Measurements from ENCODE around the gene ZNF687.
"Not testable (repeated sequence)": the region's sequence is repeated elsewhere in the genome, so short reads cannot be mapped to it uniquely, and the experiment has no call there.

Gene ZNF687

DNA sequence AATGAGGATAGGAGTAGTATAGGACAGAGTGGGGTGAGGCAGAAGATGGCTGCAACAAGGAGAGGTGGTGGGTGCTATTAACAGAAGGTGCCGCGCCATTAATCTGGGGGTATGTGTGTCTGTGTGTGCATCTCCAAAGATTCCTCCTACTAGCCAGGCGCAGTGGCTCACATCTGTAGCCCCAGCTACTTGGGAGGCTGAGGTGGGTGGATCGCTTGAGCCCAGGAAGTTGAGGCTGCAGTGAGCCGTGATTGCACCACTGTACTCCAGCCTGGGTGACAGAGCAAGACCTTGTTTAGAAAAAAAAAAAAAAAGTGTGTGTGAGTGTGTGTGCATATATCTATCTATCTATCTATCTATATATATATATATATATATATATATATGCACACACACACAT, 6.8 kb upstream of the ZNF687 start:
- DNase-seq (ENCODE audit: low read depth in 2 of 3, low spot score in 1 of 3): not testable (repeated sequence)

DNA sequence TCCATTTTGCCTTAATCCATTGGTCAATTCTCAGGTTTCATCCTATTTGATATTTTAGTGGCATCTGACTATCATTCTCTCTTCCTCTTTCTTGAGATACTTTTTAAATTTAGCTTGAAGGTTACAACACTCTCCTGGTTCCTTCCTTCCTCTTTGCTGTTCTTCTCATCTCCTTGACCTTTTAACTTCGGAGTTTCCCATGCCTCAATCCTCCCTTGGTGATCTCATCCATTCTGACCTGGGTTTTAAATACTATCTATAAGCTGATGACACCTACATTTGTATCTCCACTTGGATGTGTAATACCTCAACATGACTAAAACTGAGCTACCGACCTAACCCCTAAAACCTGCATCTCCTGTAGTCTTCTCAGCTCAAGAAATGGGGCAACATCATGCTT, 4.8 kb upstream of the ZNF687 start:
- peak in 1 of 3 donors; percentile 26 for DNase-seq (ENCODE audit: low read depth in 2 of 3, low spot score in 1 of 3)

- DNase-seq (ENCODE audit: low read depth in 2 of 3, low spot score in 1 of 3): peak; percentile 92 to 99 (median 96)
Measured at GRCh38 chr1:151281225-151281968, 702 bp upstream of the ZNF687 start.

- peak in 1 of 3 donors; percentile 11 for DNase-seq (ENCODE audit: low read depth in 2 of 3, low spot score in 1 of 3)
Measured at GRCh38 chr1:151282883-151283725, 1.0 kb downstream of the ZNF687 start.

- no peak for DNase-seq (ENCODE audit: low read depth in 2 of 3, low spot score in 1 of 3)
Measured at GRCh38 chr1:151284013-151284577, 2.0 kb downstream of the ZNF687 start.

- DNase-seq (ENCODE audit: low read depth in 2 of 3, low spot score in 1 of 3): no peak
Measured at GRCh38 chr1:151286619-151287340, 4.7 kb downstream of the ZNF687 start.

GRCh38 chr1:151287341-151287699, 5.2 kb downstream of the ZNF687 start:
- DNase-seq (ENCODE audit: low read depth in 2 of 3, low spot score in 1 of 3): no peak

DNA sequence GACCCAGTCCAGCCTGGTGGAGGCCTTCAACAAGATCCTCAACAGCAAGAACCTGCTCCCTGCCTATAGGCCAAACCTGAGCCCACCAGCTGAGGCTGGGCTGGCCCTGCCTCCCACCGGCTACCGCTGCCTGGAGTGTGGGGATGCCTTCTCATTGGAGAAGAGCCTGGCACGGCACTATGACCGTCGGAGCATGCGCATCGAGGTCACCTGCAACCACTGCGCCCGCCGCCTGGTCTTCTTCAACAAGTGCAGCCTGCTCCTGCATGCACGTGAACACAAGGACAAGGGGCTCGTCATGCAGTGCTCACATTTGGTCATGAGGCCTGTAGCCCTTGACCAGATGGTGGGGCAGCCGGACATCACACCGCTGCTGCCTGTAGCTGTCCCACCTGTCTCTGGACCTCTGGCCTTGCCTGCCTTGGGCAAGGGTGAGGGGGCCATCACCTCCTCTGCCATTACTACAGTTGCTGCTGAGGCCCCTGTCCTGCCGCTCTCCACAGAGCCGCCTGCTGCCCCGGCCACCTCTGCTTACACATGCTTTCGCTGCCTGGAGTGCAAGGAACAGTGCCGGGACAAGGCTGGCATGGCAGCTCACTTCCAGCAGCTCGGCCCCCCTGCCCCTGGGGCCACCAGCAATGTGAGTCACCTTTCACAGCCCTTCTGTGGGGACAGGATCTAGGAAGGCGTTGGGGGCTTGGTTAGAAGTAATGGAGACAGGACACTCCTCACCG, 5.8 kb downstream of the ZNF687 start:
- no peak for DNase-seq (ENCODE audit: low read depth in 2 of 3, low spot score in 1 of 3)

GRCh38 chr1:151288502-151288901, 6.4 kb downstream of the ZNF687 start:
- DNase-seq (ENCODE audit: low read depth in 2 of 3, low spot score in 1 of 3): no peak

DNA sequence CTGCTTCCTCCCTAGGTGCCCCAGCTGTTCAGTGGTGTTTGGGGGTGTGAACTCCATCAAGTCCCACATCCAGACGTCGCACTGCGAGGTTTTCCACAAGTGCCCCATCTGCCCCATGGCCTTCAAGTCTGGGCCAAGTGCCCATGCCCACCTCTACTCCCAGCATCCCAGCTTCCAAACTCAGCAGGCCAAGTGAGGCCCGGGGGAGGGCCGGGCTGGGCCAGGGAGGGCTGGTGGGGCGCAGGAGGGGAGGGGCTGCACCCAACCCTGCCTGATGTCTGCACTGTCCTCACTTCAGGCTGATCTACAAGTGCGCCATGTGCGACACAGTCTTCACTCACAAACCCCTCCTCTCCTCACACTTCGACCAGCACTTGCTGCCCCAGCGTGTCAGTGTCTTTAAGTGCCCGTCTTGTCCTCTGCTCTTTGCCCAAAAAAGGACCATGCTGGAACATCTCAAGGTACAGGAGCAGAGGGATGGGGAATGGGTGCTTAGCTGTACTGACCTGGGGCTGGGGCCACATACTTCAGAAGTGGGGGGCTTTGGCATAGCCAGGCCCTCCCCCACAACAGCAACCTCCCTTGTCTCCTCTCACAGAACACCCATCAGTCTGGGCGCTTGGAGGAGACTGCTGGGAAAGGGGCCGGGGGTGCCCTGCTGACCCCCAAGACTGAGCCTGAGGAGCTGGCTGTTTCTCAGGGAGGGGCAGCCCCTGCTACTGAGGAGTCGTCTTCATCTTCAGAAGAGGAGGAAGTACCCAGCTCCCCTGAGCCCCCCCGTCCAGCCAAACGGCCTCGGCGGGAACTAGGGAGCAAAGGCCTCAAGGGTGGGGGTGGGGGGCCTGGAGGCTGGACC, 7.2 kb downstream of the ZNF687 start:
- no peak for DNase-seq (ENCODE audit: low read depth in 2 of 3, low spot score in 1 of 3)

DNA sequence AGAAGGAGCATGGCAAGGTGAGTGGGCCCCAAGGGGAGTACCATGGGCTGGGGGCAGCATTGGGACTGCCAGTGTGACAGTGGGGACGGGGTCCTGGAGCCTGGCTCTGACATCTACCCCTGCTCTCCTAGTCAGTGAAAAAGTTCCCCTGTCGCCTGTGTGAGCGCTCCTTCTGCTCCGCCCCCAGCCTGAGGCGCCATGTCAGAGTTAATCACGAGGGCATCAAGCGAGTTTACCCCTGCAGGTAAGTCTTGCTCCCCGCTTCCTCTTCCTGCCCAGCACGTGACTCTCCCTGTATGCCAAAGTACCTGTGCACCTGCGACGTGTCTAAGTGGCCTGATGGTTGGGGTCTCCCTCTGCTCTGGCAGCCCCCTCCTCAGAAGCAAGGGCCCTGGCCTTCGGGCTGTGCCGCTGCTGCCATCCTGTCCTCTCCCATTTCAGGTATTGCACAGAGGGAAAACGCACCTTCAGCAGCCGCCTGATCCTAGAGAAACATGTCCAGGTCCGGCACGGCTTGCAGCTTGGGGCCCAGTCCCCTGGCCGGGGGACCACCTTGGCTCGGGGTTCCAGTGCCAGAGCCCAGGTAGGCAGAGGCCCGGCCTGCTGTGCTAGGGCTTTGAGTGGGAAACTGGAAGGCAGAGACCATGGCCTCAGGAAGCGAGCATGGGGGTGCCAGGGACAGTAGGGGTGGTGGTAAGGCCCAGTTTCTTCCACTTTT, 8.1 kb downstream of the ZNF687 start:
- DNase-seq (ENCODE audit: low read depth in 2 of 3, low spot score in 1 of 3): no peak

GRCh38 chr1:151290709-151291303, 8.7 kb downstream of the ZNF687 start:
- no peak for DNase-seq (ENCODE audit: low read depth in 2 of 3, low spot score in 1 of 3)

GRCh38 chr1:151292207-151293030, 10.3 kb downstream of the ZNF687 start:
- no peak for DNase-seq (ENCODE audit: low read depth in 2 of 3, low spot score in 1 of 3)

- DNase-seq (ENCODE audit: low read depth in 2 of 3, low spot score in 1 of 3): no peak
Measured at GRCh38 chr1:151293093-151293492, 11.0 kb downstream of the ZNF687 start.

- no peak for DNase-seq (ENCODE audit: low read depth in 2 of 3, low spot score in 1 of 3)
Measured at GRCh38 chr1:151294742-151295462, 12.8 kb downstream of the ZNF687 start.

DNA sequence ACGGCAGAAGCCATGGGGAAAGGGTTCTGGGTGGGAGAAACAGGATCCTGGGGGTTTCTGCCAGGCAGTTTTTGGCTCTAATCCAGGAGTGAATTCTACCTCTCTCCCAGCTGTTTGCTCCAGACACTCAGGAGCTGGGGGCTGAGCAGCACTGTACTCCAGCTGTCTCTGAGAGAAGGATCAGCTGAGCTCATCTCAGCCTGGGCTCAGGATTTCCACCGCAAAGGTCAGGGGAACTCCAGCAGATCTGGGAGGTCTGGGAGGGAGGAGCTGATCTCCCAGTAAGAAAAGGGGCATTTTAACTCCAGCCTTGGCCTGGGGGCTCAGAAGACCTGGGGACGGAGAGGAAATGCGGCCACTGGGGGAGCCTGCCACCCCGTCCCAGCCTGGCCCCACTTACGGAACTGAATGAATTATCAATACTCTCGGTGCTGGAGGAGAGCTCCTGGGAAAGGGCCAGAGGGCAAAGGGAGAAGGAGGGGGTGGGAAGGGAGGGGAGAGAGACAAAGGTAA, 27.8 kb downstream of the ZNF687 start:
- DNase-seq (ENCODE audit: low read depth in 2 of 3, low spot score in 1 of 3): no peak

DNA sequence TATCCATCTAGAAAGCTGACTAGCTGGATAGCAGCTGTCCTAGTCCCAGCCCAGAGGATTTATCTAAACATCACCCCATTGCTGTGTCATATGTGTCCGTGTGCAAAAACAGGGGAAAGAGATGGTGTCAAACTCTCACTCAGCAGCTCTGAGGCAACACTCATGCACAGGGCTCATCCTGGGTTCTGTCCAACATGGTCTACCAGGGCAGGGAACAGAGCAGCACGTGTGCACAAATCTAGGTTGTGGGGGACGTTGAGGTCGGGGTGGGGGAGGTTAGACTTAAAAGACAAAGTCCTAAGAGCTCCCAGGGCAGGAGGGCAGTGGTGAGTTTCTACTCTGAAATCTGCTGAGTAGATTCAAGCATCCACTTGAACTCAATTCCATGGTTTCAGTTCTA, 28.9 kb downstream of the ZNF687 start:
- DNase-seq (ENCODE audit: low read depth in 2 of 3, low spot score in 1 of 3): no peak

All from stimulated activated CD4-positive, alpha-beta T cell treated with anti-CD3 and anti-CD28 coated beads, Interleukin-12 subunit alpha, Interleukin-12 subunit beta, amount 100 ng/mL, for 48 hours (primary cell).